Breast epithelium (tissue), 4 donors: Measurements from ENCODE around the gene MOCS2. TPM values are rescaled to one million over a fixed set of nuclear protein-coding genes. Genes with fewer than 3 reads are reported as not detected.

Experiments used
- DNase-seq, 2 donors: peaks; one replicate each; pipeline ENCODE4 v3.0.0-alpha.2; 2019; ENCODE audit warnings: low spot score in 2 of 2
- H3K27ac ChIP-seq, 2 donors: fragments of 200-600 bp; sonication (generic) in 1 of 2; one replicate each; pipeline ENCODE4 v1.5.1; 2016 to 2019; ENCODE audit warnings: mild to moderate bottlenecking in 1 of 2
- H3K27me3 ChIP-seq, 2 donors: fragments of 200-600 bp; sonication (generic) in 1 of 2; one replicate each; pipeline versions ENCODE4 v1.5.1 to v1.6.0; 2017 to 2019; ENCODE audit warnings: control low read depth in 1 of 2, mild to moderate bottlenecking in 1 of 2
- H3K36me3 ChIP-seq: fragments of 200-600 bp; one replicate; pipeline ENCODE4 v1.5.1; 2019
- H3K4me1 ChIP-seq, 2 donors: fragments of 200-600 bp; sonication (generic); one replicate each; pipeline ENCODE4 v1.5.1; 2016 to 2019; ENCODE audit warnings: control low read depth in 1 of 2
- H3K4me3 ChIP-seq, 3 donors: fragments of 200-600 bp; sonication (generic); 1 replicate in 2 of 3; 2 replicates in 1 of 3; pipeline ENCODE4 v1.5.1; 2016 to 2019; ENCODE audit warnings: mild to moderate bottlenecking in 3 of 3, moderate library complexity in 2 of 3
- H3K9me3 ChIP-seq, 2 donors: fragments of 200-600 bp; sonication (generic) in 1 of 2; one replicate each; pipeline ENCODE4 v1.5.1; 2016 to 2019; ENCODE audit warnings: control low read depth in 1 of 2
- POLR2A ChIP-seq: fragments of 450-650 bp; IDR thresholded peaks from one replicate; pipeline ENCODE4 v1.6.1; 2016; ENCODE audit warnings: antibody characterized with exemption, mild to moderate bottlenecking, moderate library complexity
- POLR2AphosphoS5 ChIP-seq, 3 donors: sonication (generic); formaldehyde crosslinking; IDR thresholded peaks; one replicate each; pipeline ENCODE4 v1.6.1; 2017; ENCODE audit warnings: antibody characterized with exemption in 3 of 3
- intact Hi-C: fragments of 100-400 bp; cut with DNase I; formaldehyde crosslinking; loops from one replicate; pipeline ENCODE4 v1.15.1; 2023; ENCODE audit warnings: low total_unique reads
- total RNA-seq, 3 donors: library from RNA; depleted of rRNA; stranded (reverse); fragments of >200 nt; gene quantifications; one replicate each; pipeline ENCODE4 v1.1.0, GENCODE V29; 2016
- TF ChIP-seq, protein P1 (sequence below), 3 donors: fragments of 450-650 bp; IDR thresholded peaks; one replicate each; pipeline ENCODE4 v1.5.1; 2016 to 2017; ENCODE audit warnings: antibody characterized with exemption in 3 of 3, mild to moderate bottlenecking in 3 of 3, moderate library complexity in 3 of 3

MOCS2 gene
- total RNA-seq, 3 donors from 2014 or later, result 48.2 to 58.6 (median 56.2) TPM

DNA sequence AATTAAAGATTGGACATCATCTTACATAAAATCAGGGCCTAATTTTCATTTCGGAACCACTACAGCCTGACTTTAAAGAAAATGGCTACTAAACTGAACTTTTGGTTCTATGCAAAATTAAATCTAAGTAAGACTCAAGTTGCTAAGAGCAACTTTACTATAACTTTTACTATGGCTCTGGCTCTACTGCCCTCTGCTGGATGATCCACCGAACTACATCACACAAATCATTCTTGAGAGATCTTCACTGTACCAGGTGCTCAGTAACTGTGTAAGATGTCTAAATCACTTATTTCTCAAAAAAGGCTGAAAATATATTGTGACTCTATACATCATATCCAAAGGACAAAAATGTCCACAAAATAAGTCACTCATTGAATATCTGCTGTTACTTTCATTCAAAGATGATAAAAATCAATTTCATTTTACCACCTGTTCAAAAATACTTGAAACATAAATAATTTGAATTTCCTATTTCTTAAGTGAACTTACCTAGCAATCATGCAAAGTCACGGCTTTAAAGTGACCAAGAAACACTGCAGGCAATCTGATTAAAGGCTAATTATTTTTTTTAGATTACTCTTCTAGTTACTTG, 13.5 kb downstream of the MOCS2 start:
- H3K36me3 ChIP-seq, result no peaks in the 10 kb centered on the region
- no peak overlapping the region for H3K27ac ChIP-seq
- H3K4me1 ChIP-seq, result no peaks in the 10 kb centered on the region
- no peaks in the 10 kb centered on the region for H3K27me3 ChIP-seq
- peak; percentile 52 to 58 for DNase-seq
- TF ChIP-seq, protein P1, sequence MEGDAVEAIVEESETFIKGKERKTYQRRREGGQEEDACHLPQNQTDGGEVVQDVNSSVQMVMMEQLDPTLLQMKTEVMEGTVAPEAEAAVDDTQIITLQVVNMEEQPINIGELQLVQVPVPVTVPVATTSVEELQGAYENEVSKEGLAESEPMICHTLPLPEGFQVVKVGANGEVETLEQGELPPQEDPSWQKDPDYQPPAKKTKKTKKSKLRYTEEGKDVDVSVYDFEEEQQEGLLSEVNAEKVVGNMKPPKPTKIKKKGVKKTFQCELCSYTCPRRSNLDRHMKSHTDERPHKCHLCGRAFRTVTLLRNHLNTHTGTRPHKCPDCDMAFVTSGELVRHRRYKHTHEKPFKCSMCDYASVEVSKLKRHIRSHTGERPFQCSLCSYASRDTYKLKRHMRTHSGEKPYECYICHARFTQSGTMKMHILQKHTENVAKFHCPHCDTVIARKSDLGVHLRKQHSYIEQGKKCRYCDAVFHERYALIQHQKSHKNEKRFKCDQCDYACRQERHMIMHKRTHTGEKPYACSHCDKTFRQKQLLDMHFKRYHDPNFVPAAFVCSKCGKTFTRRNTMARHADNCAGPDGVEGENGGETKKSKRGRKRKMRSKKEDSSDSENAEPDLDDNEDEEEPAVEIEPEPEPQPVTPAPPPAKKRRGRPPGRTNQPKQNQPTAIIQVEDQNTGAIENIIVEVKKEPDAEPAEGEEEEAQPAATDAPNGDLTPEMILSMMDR (IDR thresholded peaks at IDR 0.05), result peak; percentile 76 to 85 (median 79)
- TF ChIP-seq POLR2A, result no peak
- no peak for TF ChIP-seq POLR2AphosphoS5 (IDR thresholded peaks at IDR 0.05)
- no peaks in the 10 kb centered on the region for H3K9me3 ChIP-seq
- intact Hi-C loops, result loop anchor here (10.0 kb wide), 1 partner anchor 151 kb away; no protein-coding TSS in a partner anchor
- H3K4me3 ChIP-seq, result no peak overlapping the region

DNA sequence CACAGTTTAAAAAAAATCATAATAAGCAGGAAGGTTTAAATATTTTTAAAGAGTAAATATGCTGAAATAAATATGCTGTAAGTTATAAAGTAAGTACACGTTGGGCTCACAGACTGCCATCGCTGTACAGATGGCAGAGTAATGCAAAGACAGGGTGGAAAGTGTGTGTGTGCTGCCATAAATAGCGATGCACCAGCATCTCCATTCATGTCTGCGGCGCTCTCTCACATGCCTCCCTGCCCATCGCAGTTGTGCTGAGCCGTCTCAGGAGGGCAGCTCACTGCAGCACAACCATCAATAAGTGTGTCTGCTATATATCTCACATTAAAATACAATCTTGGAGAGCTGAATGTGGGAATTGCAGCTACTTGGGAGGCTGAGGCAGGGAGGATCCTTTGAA, 14.3 kb downstream of the MOCS2 start:
- Histone ChIP-seq H3K9me3 (no peaks in the 10 kb centered on the region), H3K4me1 (no peaks in the 10 kb centered on the region), H3K27me3 (no peaks in the 10 kb centered on the region), H3K36me3 (no peaks in the 10 kb centered on the region), H3K4me3 (no peak overlapping the region), H3K27ac (no peak overlapping the region)
- no peak for TF ChIP-seq POLR2AphosphoS5 (IDR thresholded peaks at IDR 0.05)
- no peak for DNase-seq
- intact Hi-C loops, result loop anchor here (10.0 kb wide), 1 partner anchor 150 kb away; no protein-coding TSS in a partner anchor

DNA sequence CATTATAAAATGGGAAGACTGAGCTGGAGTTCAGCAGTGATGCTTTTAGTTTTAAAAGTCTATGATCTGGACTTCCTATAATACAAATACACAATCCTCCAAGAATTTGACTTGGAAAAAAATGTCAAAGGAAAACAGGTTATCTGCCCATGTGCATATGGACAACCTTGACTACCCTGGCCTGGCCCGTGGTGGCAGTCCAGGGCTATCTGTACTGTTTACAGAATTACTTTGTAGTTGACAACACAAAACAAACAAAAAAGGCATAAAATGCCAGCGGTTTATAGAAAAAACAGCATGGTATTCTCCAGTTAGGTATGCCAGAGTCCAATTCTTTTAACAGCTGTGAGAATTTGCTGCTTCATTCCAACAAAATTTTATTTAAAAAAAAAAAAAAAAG, 17.3 kb downstream of the MOCS2 start:
- DNase-seq, result no peak
- no peaks in the 10 kb centered on the region for H3K36me3 ChIP-seq
- H3K4me3 ChIP-seq, result no peak overlapping the region
- no peaks in the 10 kb centered on the region for H3K9me3 ChIP-seq
- H3K27me3 ChIP-seq, result no peaks in the 10 kb centered on the region
- no peak for TF ChIP-seq POLR2AphosphoS5 (IDR thresholded peaks at IDR 0.05)
- TF ChIP-seq POLR2A, result no peak
- TF ChIP-seq, protein P1 (IDR thresholded peaks at IDR 0.05), result no peak
- peaks cover 0 to 4% of the 10 kb centered on the region in 2 donors for H3K4me1 ChIP-seq
- intact Hi-C loops, result loop anchor here (10.0 kb wide), 1 partner anchor 147 kb away; no protein-coding TSS in a partner anchor
- H3K27ac ChIP-seq, result no peak overlapping the region

DNA sequence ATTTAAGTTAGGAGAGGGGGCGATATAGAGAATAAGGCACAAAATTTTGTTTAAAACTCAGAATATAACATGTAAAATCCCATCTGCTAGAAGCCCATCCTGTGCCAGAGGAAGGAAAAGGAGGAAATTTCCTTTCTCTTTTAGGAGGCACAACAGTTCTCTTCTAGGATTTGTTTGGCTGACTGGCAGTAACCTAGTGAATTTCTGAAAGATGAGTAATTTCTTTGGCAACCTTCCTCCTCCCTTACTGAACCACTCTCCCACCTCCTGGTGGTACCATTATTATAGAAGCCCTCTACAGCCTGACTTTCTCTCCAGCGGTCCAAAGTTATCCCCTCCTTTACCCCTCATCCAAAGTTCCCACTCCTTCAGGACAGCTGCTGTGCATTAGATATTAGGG, 18.3 kb downstream of the MOCS2 start:
- no peak overlapping the region for H3K27ac ChIP-seq
- intact Hi-C loops, result loop anchor here (10.0 kb wide), 1 partner anchor 146 kb away; no protein-coding TSS in a partner anchor
- no peaks in the 10 kb centered on the region for H3K27me3 ChIP-seq

DNA sequence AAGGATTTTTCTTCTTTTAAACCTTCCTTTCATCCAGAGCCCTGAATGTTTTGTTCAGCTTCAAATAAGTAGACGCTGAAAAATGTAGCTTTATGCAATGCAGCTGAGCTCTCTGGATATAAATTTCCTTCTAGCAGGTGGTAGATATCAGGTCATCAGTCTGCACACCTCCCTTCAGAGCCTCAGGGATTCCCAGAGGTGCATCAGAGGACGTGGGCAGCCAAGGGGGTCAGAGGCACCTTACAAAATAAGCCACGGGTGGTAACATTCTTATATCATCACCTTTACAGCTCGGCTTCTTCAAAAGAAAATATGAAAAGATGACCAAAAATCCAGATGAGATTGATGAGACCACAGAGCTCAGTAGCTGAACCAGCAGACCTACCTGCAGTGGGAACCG, 19.3 kb downstream of the MOCS2 start:
- Histone ChIP-seq H3K27me3 (no peaks in the 10 kb centered on the region), H3K4me1 (peaks cover 0 to 4% of the 10 kb centered on the region in 2 donors), H3K9me3 (no peaks in the 10 kb centered on the region), H3K36me3 (no peaks in the 10 kb centered on the region), H3K4me3 (no peak overlapping the region), H3K27ac (no peak overlapping the region)
- no peak for TF ChIP-seq POLR2A
- TF ChIP-seq, protein P1 (IDR thresholded peaks at IDR 0.05), result no peak
- no peak for TF ChIP-seq POLR2AphosphoS5 (IDR thresholded peaks at IDR 0.05)
- intact Hi-C loops, result loop anchor here (10.0 kb wide), 1 partner anchor 145 kb away; no protein-coding TSS in a partner anchor
- DNase-seq, result no peak

More for the DNA sequence above, 18.3 kb downstream of the MOCS2 start:
- TF ChIP-seq POLR2A, result no peak
- TF ChIP-seq POLR2AphosphoS5 (IDR thresholded peaks at IDR 0.05), result no peak
- TF ChIP-seq, protein P1 (IDR thresholded peaks at IDR 0.05), result no peak
- Histone ChIP-seq H3K4me3 (no peak overlapping the region), H3K9me3 (no peaks in the 10 kb centered on the region), H3K4me1 (peaks cover 0 to 4% of the 10 kb centered on the region in 2 donors), H3K36me3 (no peaks in the 10 kb centered on the region)
- no peak for DNase-seq
